OCI-LY3 (cell line): Measurements from ENCODE around the gene MTMR2.
"Not testable (repeated sequence)": the region's sequence is repeated elsewhere in the genome, so short reads cannot be mapped to it uniquely, and the experiment has no call there.

Experiments
- CTCF ChIP-seq: fragments of 200-600, 300-600 bp; sonication (generic); IDR thresholded peaks from 2 replicates; pipeline ENCODE4 v1.5.1; 2014; ENCODE audit warnings: antibody characterized with exemption, low read length, low read depth
- EZH2phosphoT487 ChIP-seq: fragments of 200-600 bp; shearing (Covaris generic); IDR thresholded peaks from 2 replicates; pipeline ENCODE4 v1.6.1; 2018; ENCODE audit warnings: antibody characterized with exemption, mixed run types, low read depth

- TF ChIP-seq CTCF, EZH2phosphoT487: not testable (repeated sequence)
Measured at GRCh38 chr11:95811052-95811451, 112.9 kb downstream of the MTMR2 start.
